HG02642 (cell line): ENCODE results near the gene PDLIM3.
"Not testable (repeated sequence)": the region's sequence is repeated elsewhere in the genome, so short reads cannot be mapped to it uniquely, and the experiment has no call there.

ENCODE experiments used
- ATAC-seq: cut with Tn5 transposase; IDR thresholded peaks from one replicate; pipeline ENCODE4 v1.9.1; 2021; ENCODE audit warnings: mild to moderate bottlenecking; ENCODE audit not compliant: unreplicated experiment, poor library complexity

Gene PDLIM3

GRCh38 chr4:185523862-185524261 lies 11.4 kb downstream of the PDLIM3 start:
- no peak for ATAC-seq

- ATAC-seq: no peak
Observed at GRCh38 chr4:185522451-185522850, 12.9 kb downstream of the PDLIM3 start.

- no peak for ATAC-seq
Observed at GRCh38 chr4:185520119-185520518, 15.2 kb downstream of the PDLIM3 start.

GRCh38 chr4:185518494-185518893 lies 16.8 kb downstream of the PDLIM3 start:
- ATAC-seq: no peak

GRCh38 chr4:185518069-185518468 lies 17.2 kb downstream of the PDLIM3 start:
- no peak for ATAC-seq

- no peak for ATAC-seq
Observed at GRCh38 chr4:185515248-185515647, 20.1 kb downstream of the PDLIM3 start.

- no peak for ATAC-seq
Observed at GRCh38 chr4:185514182-185514697, 21.1 kb downstream of the PDLIM3 start.

- no peak for ATAC-seq
Observed at GRCh38 chr4:185513489-185514181, 21.7 kb downstream of the PDLIM3 start.

- no peak for ATAC-seq
Observed at GRCh38 chr4:185512516-185512915, 22.8 kb downstream of the PDLIM3 start.

GRCh38 chr4:185511243-185511642 lies 24.1 kb downstream of the PDLIM3 start:
- ATAC-seq: not testable (repeated sequence)

- no peak for ATAC-seq
Observed at GRCh38 chr4:185510806-185511205, 24.5 kb downstream of the PDLIM3 start.

- ATAC-seq: no peak
Observed at GRCh38 chr4:185508181-185508580, 27.1 kb downstream of the PDLIM3 start.

GRCh38 chr4:185506422-185506821 lies 28.9 kb downstream of the PDLIM3 start:
- ATAC-seq: no peak

GRCh38 chr4:185504098-185505047 lies 30.9 kb downstream of the PDLIM3 start:
- no peak for ATAC-seq

- no peak for ATAC-seq
Observed at GRCh38 chr4:185502386-185502785, 32.9 kb downstream of the PDLIM3 start.

GRCh38 chr4:185500576-185500975 lies 34.7 kb downstream of the PDLIM3 start:
- no peak for ATAC-seq

- ATAC-seq: no peak
Observed at GRCh38 chr4:185500035-185500434, 35.3 kb downstream of the PDLIM3 start.

GRCh38 chr4:185488650-185489049 lies 46.7 kb downstream of the PDLIM3 start:
- ATAC-seq: no peak

GRCh38 chr4:185481401-185481800 lies 53.9 kb downstream of the PDLIM3 start:
- no peak for ATAC-seq

GRCh38 chr4:185480016-185480732 lies 55.1 kb downstream of the PDLIM3 start:
- ATAC-seq: peak; percentile 24
